K562 (cell line): Measurements from ENCODE around the gene PARD3B. TPM values are rescaled to one million over a fixed set of nuclear protein-coding genes. Genes with fewer than 3 reads are reported as not detected.

ENCODE experiments used
- ATAC-seq: fragments of 200-7000 bp; cut with Tn5 transposase; 3 replicates; pipeline ENCODE4 v1.9.1; 2020; ENCODE audit warnings: moderate library complexity
- BruUV-seq: library from RNA; stranded (reverse); fragments of 400-500 nt; replicated peaks from 2 replicates; lab custom pipeline; 2021; lab: Mats Ljungman, UMichigan
- CTCF ChIA-PET: fragments of 300-600 bp; formaldehyde crosslinking; extraction: SDS; loops from one replicate; lab custom pipeline; 2021; ENCODE audit warnings: low intra/inter-chr PET ratio; lab: Yijun Ruan, JAX
- POLR2A ChIA-PET: fragments of 300-600, 350-650 bp; sonication (Branson Sonifier 250); formaldehyde crosslinking; extraction: SDS; loops from one replicate; lab custom pipeline; 2021; ENCODE audit warnings: antibody characterized with exemption, inconsistent platforms; lab: Yijun Ruan, JAX
- DNase-seq, 4 experiments: peaks; one replicate each; pipeline versions ENCODE4 v3.0.0 to v3.0.0-alpha.2; 2011 to 2018; ENCODE audit warnings: low spot score in 3 of 4, mixed read lengths in 3 of 4; ENCODE audit errors: extremely low read depth in 1 of 4
- FAIRE-seq: peaks from 2 replicates; lab custom pipeline; 2011; peaks lifted over from hg19 to GRCh38; lab: Jason Lieb, UNC
- H2AFZ ChIP-seq: 2 replicates; pipeline ENCODE4 v1.6.0; 2011; ENCODE audit warnings: low read depth, low read length, control low read depth, inconsistent platforms
- H3K27ac ChIP-seq: fragments of 200-600 bp; 3 replicates; pipeline ENCODE4 v1.8.0; 2011; ENCODE audit warnings: low read depth, mild to moderate bottlenecking, control low read depth, inconsistent platforms, low read length, moderate library complexity, mixed read lengths; ENCODE audit errors: extremely low read depth
- H3K27me3 ChIP-seq, 2 experiments: fragments of 300-600 bp in 1 of 2; 2 replicates in 1 of 2; 3 replicates in 1 of 2; pipeline versions ENCODE4 v1.6.0 to v1.8.0; 2011; ENCODE audit warnings: inconsistent platforms in 2 of 2, low read length in 2 of 2, mild to moderate bottlenecking in 1 of 2, mixed read lengths in 1 of 2, moderate library complexity in 1 of 2; ENCODE audit not compliant: control insufficient read depth in 2 of 2, insufficient read depth in 2 of 2
- H3K36me3 ChIP-seq: fragments of 300-600 bp; 3 replicates; pipeline ENCODE4 v1.8.0; 2011; ENCODE audit warnings: mild to moderate bottlenecking, low read length, inconsistent platforms; ENCODE audit not compliant: control insufficient read depth, insufficient read depth
- H3K4me1 ChIP-seq, 2 experiments: fragments of 200-600 bp in 1 of 2; replicated peaks in 1 of 2; 2 replicates in 1 of 2; 3 replicates in 1 of 2; pipeline versions ENCODE4 v1.5.1 to v1.8.0; 2011; ENCODE audit warnings: inconsistent platforms in 2 of 2, low read length in 2 of 2, mild to moderate bottlenecking in 1 of 2, mixed read lengths in 1 of 2, moderate library complexity in 1 of 2; ENCODE audit not compliant: control insufficient read depth in 2 of 2, insufficient read depth in 2 of 2
- H3K4me2 ChIP-seq: 2 replicates; pipeline ENCODE4 v1.6.1; 2011; ENCODE audit warnings: low read length, control low read depth, inconsistent platforms, mixed read lengths; ENCODE audit not compliant: insufficient read depth
- H3K4me3 ChIP-seq: fragments of 200-600 bp; sonication (generic), shearing (Covaris generic); 2 replicates; pipeline ENCODE4 v1.5.1; 2016; ENCODE audit warnings: control low read depth, inconsistent platforms
- H3K79me2 ChIP-seq: fragments of 200-600 bp; 3 replicates; pipeline ENCODE4 v1.8.0; 2011; ENCODE audit warnings: low read length, inconsistent platforms; ENCODE audit not compliant: control insufficient read depth, insufficient read depth
- H3K9ac ChIP-seq, 2 experiments: 2 replicates each; pipeline versions ENCODE4 v1.6.0 to v1.6.1; 2011; ENCODE audit warnings: low read depth in 2 of 2, low read length in 2 of 2, control low read depth in 1 of 2, inconsistent platforms in 1 of 2, mild to moderate bottlenecking in 1 of 2, mixed read lengths in 1 of 2; ENCODE audit not compliant: insufficient read depth in 1 of 2
- H3K9me1 ChIP-seq: one replicate; pipeline ENCODE4 v1.6.0; 2011; ENCODE audit warnings: inconsistent platforms, mild to moderate bottlenecking, low read length, moderate library complexity; ENCODE audit not compliant: control insufficient read depth, insufficient read depth
- H3K9me3 ChIP-seq: replicated peaks from 2 replicates; pipeline ENCODE4 v1.5.1; 2011; ENCODE audit warnings: low read depth, low read length, inconsistent platforms; ENCODE audit not compliant: control insufficient read depth, insufficient read depth
- H4K20me1 ChIP-seq: replicated peaks from 2 replicates; pipeline ENCODE4 v1.6.1; 2011; ENCODE audit warnings: low read length, inconsistent platforms, mixed read lengths; ENCODE audit not compliant: control insufficient read depth, insufficient read depth
- KDM2B ChIP-seq: fragments of 250-450 bp; sonication (Bioruptor Pico); IDR thresholded peaks from 2 replicates; pipeline ENCODE4 v1.8.0; 2021; ENCODE audit warnings: mild to moderate bottlenecking, moderate library complexity
- MIER1 ChIP-seq: fragments of 450-650 bp; IDR thresholded peaks from 2 replicates; pipeline ENCODE4 v1.6.1; 2016; ENCODE audit warnings: antibody characterized with exemption, mild to moderate bottlenecking, low read depth
- NFXL1 ChIP-seq: fragments of 450-650 bp; formaldehyde crosslinking; IDR thresholded peaks from 2 replicates; pipeline ENCODE4 v1.4.0; 2021; ENCODE audit warnings: mild to moderate bottlenecking
- PRPF4 ChIP-seq: fragments of 200-400 bp; formaldehyde crosslinking; IDR thresholded peaks from one replicate; pipeline ENCODE4 v1.6.1; 2017; ENCODE audit warnings: low read length, low read depth, mild to moderate bottlenecking; ENCODE audit not compliant: insufficient read depth, poor library complexity, severe bottlenecking
- PURB ChIP-seq: sonication (generic); formaldehyde crosslinking; IDR thresholded peaks from 2 replicates; pipeline ENCODE4 v1.9.0; 2021; ENCODE audit warnings: low read depth, mild to moderate bottlenecking, missing genetic modification reagents
- SAFB ChIP-seq: fragments of 200-400 bp; formaldehyde crosslinking; IDR thresholded peaks from 2 replicates; pipeline ENCODE4 v1.6.1; 2017; ENCODE audit warnings: low read depth, low read length, borderline replicate concordance
- SIX5 ChIP-seq, 2 experiments: IDR thresholded peaks; 2 replicates each; pipeline ENCODE4 v1.6.1; 2011; ENCODE audit warnings: low read length in 2 of 2, borderline replicate concordance in 1 of 2, low read depth in 1 of 2, mild to moderate bottlenecking in 1 of 2, moderate library complexity in 1 of 2; ENCODE audit not compliant: insufficient read depth in 1 of 2
- SMARCB1 ChIP-seq: IDR thresholded peaks from 2 replicates; pipeline ENCODE4 v1.6.1; 2011; ENCODE audit warnings: improper control_type of control experiment, low read depth; ENCODE audit not compliant: insufficient read length
- TAF7 ChIP-seq: fragments of 450-650 bp; IDR thresholded peaks from 2 replicates; pipeline ENCODE4 v1.6.1; 2016; ENCODE audit warnings: missing genetic modification characterization, missing compliant biosample characterization
- XRCC4 ChIP-seq: IDR thresholded peaks from one replicate; pipeline ENCODE4 v1.6.1; 2011; ENCODE audit not compliant: insufficient read depth, insufficient read length; ENCODE audit errors: extremely low read depth
- YBX1 ChIP-seq: fragments of 450-650 bp; IDR thresholded peaks from 2 replicates; pipeline ENCODE4 v1.7.1; 2016; ENCODE audit warnings: mild to moderate bottlenecking
- ZFX ChIP-seq: sonication (generic); formaldehyde crosslinking; IDR thresholded peaks from 2 replicates; pipeline ENCODE4 v1.8.0; 2022; ENCODE audit warnings: mild to moderate bottlenecking, missing genetic modification reagents, moderate library complexity
- ZNF695 ChIP-seq: fragments of 450-650 bp; formaldehyde crosslinking; IDR thresholded peaks from 2 replicates; pipeline ENCODE4 v1.4.0; 2020; ENCODE audit warnings: mild to moderate bottlenecking, moderate library complexity
- WGBS: fragments of 100-300 bp; shearing (Covaris generic); methylation state at CpG from one replicate; pipeline ENCODE4 v1.1.6; 2016; ENCODE audit warnings: low coverage, mixed read lengths; ENCODE audit not compliant: insufficient coverage; ENCODE audit errors: missing lambda C conversion rate; 5-methylcytosine and 5-hydroxymethylcytosine counted together
- in situ Hi-C: fragments of 300-500 bp; cut with MboI; formaldehyde crosslinking; loops from 4 replicates; pipeline ENCODE4 v1.15.0; 2018; ENCODE audit warnings: inconsistent platforms, mixed read lengths
- intact Hi-C: fragments of 100-400 bp; cut with micrococcal nuclease; formaldehyde crosslinking; loops from 2 replicates; pipeline ENCODE4 v1.14.2; 2022
- polyA plus RNA-seq, 8 experiments: library from polyadenylated mRNA; depleted of rRNA in 4 of 8; stranded (reverse) in 5 of 8; unstranded in 3 of 8; fragments of >200 nt; fragmentation: Nextera tagmentation in 2 of 8; fragmentation: Illumina TruSeq in 1 of 8; extraction: Ambion mirVana in 2 of 8; extraction: Trizol in 1 of 8; gene quantifications; 2 replicates each; pipeline versions ENCODE4 v1.2.1 to v1.2.3, GENCODE V29; 2011 to 2014; ENCODE audit warnings: inconsistent platforms in 1 of 8, missing spikeins in 1 of 8
- total RNA-seq, 7 experiments: library from RNA; depleted of rRNA in 6 of 7; stranded (reverse); fragments of >200 nt in 6 of 7; fragmentation: Illumina TruSeq in 2 of 7; extraction: Trizol in 2 of 7; gene quantifications; 2 replicates each; pipeline versions ENCODE4 v1.2.1 to v1.2.3, GENCODE V29; 2011 to 2021; ENCODE audit warnings: low replicate concordance in 1 of 7
- TF ChIP-seq, protein P1 (sequence below): fragments of 450-650 bp; formaldehyde crosslinking; IDR thresholded peaks from 2 replicates; pipeline ENCODE4 v1.4.0; 2022; ENCODE audit warnings: missing genetic modification characterization
- TF ChIP-seq, protein P2 (sequence below): fragments of 250-450 bp; sonication (Bioruptor Pico); IDR thresholded peaks from 2 replicates; pipeline ENCODE4 v1.6.1; 2021; ENCODE audit warnings: mild to moderate bottlenecking
- TF ChIP-seq, protein P3 (sequence below): fragments of 250-450 bp; sonication (Bioruptor Pico); IDR thresholded peaks from 2 replicates; pipeline ENCODE4 v1.8.0; 2021; ENCODE audit warnings: moderate library complexity, mild to moderate bottlenecking, inconsistent platforms
- TF ChIP-seq, protein P4 (sequence below): fragments of 250-450 bp; sonication (Bioruptor Pico); IDR thresholded peaks from 2 replicates; pipeline ENCODE4 v1.4.0; 2020; ENCODE audit warnings: borderline replicate concordance

Gene PARD3B
- total and polyA plus RNA-seq, 9 of the 15 experiments (the other 6 are each of a cell fraction or from before 2014, with no cell fraction given): 0.15 to 3.0 (median 1.1) TPM

DNA sequence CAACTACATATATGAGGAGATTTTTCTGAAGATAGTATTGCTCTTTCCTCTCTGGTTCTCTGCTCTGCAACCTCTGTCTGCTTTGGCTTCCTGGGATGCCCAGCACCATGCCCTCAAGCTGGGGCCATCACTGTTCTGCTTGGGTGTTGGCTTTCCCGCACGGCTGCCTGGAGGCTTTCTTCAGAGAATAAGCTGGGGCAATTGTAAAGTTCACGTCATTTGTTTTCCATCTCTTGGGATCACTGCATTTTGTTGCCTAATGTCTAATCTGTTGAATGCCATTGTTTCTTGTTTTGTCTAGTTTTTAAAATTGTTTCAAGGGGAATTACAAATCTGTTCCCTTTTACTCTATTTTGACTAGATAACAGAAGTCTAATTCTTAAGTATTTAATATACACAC, 699.7 kb downstream of the PARD3B start:
- BruUV-seq: no TSS peak
- H3K9me3 ChIP-seq: no peaks in the 10 kb centered on the region
- FAIRE-seq: no peak
- ChIA-PET CTCF (no interaction called here), POLR2A (no interaction called here)
- H3K9ac ChIP-seq: no peak overlapping the region
- no peak for DNase-seq
- no peak for TF ChIP-seq PURB (CRISPR knock-in tag)
- TF ChIP-seq ZFX (CRISPR knock-in tag): no peak
- no peak for TF ChIP-seq KDM2B (CRISPR knock-in tag)
- no peak for TF ChIP-seq SMARCB1
- TF ChIP-seq, protein P1, sequence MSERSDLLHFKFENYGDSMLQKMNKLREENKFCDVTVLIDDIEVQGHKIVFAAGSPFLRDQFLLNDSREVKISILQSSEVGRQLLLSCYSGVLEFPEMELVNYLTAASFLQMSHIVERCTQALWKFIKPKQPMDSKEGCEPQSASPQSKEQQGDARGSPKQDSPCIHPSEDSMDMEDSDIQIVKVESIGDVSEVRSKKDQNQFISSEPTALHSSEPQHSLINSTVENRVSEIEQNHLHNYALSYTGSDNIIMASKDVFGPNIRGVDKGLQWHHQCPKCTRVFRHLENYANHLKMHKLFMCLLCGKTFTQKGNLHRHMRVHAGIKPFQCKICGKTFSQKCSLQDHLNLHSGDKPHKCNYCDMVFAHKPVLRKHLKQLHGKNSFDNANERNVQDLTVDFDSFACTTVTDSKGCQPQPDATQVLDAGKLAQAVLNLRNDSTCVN (CRISPR knock-in tag): no peak
- TF ChIP-seq, protein P2, sequence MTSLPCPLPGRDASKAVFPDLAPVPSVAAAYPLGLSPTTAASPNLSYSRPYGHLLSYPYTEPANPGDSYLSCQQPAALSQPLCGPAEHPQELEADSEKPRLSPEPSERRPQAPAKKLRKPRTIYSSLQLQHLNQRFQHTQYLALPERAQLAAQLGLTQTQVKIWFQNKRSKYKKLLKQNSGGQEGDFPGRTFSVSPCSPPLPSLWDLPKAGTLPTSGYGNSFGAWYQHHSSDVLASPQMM (CRISPR knock-in tag): no peak
- TF ChIP-seq, protein P3, sequence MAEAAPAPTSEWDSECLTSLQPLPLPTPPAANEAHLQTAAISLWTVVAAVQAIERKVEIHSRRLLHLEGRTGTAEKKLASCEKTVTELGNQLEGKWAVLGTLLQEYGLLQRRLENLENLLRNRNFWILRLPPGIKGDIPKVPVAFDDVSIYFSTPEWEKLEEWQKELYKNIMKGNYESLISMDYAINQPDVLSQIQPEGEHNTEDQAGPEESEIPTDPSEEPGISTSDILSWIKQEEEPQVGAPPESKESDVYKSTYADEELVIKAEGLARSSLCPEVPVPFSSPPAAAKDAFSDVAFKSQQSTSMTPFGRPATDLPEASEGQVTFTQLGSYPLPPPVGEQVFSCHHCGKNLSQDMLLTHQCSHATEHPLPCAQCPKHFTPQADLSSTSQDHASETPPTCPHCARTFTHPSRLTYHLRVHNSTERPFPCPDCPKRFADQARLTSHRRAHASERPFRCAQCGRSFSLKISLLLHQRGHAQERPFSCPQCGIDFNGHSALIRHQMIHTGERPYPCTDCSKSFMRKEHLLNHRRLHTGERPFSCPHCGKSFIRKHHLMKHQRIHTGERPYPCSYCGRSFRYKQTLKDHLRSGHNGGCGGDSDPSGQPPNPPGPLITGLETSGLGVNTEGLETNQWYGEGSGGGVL (CRISPR knock-in tag): no peak
- no peak for TF ChIP-seq SAFB
- no peak for TF ChIP-seq MIER1
- TF ChIP-seq, protein P4, sequence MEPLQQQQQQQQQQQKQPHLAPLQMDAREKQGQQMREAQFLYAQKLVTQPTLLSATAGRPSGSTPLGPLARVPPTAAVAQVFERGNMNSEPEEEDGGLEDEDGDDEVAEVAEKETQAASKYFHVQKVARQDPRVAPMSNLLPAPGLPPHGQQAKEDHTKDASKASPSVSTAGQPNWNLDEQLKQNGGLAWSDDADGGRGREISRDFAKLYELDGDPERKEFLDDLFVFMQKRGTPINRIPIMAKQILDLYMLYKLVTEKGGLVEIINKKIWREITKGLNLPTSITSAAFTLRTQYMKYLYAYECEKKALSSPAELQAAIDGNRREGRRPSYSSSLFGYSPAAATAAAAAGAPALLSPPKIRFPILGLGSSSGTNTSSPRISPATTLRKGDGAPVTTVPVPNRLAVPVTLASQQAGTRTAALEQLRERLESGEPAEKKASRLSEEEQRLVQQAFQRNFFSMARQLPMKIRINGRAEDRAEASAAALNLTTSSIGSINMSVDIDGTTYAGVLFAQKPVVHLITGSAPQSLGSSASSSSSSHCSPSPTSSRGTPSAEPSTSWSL (CRISPR knock-in tag): no peak
- no peak for TF ChIP-seq TAF7 (tag)
- no peak for TF ChIP-seq NFXL1 (CRISPR knock-in tag)
- TF ChIP-seq PRPF4: no peak
- no peak for TF ChIP-seq YBX1
- no peak for TF ChIP-seq ZNF695 (CRISPR knock-in tag)
- TF ChIP-seq SIX5 (IDR thresholded peaks at IDR 0.05; ENCODE audit: borderline replicate concordance in 1 of 2, insufficient read depth in 1 of 2, low read depth in 1 of 2, low read length in 2 of 2): no peak
- TF ChIP-seq XRCC4: no peak
- no peak overlapping the region for H2AFZ ChIP-seq
- no peaks in the 10 kb centered on the region for H3K4me1 ChIP-seq
- WGBS: 28% methylated on average over 3 of the region's 3 CpGs
- H3K79me2 ChIP-seq: no peaks in the 10 kb centered on the region
- no peaks in the 10 kb centered on the region for H3K27me3 ChIP-seq
- no peaks in the 10 kb centered on the region for H3K9me1 ChIP-seq
- H3K4me2 ChIP-seq: no peak overlapping the region
- H4K20me1 ChIP-seq: no peaks in the 10 kb centered on the region
- in situ Hi-C loops (no loop called here), intact Hi-C loops (no loop called here)
- H3K27ac ChIP-seq: no peak overlapping the region
- no peak overlapping the region for H3K4me3 ChIP-seq
- H3K36me3 ChIP-seq: no peaks in the 10 kb centered on the region
- ATAC-seq: no peak
